Activated naive CD4-positive, alpha-beta T cell treated with anti-CD3 and anti-CD28 coated beads, Interleukin-2, amount 50 U/mL, for 72 hours (primary cell): ENCODE measurements around the gene ABL1. TPM values are rescaled to one million over a fixed set of nuclear protein-coding genes. Genes with fewer than 3 reads are reported as not detected.

ENCODE experiments used
- ATAC-seq, 2 donors: fragments of 150-1000 bp; cut with Tn5 transposase; 2 replicates each; pipeline ENCODE4 v1.10.0; 2021; ENCODE audit warnings: mild to moderate bottlenecking in 2 of 2, moderate library complexity in 2 of 2
- DNase-seq, 2 donors: peaks; one replicate each; pipeline ENCODE4 v3.0.0; 2021 to 2022; ENCODE audit warnings: low spot score in 2 of 2
- H3K27ac Mint-ChIP-seq, 2 donors: one replicate each; pipeline ENCODE4 v1.8.0; 2022; ENCODE audit warnings: mild to moderate bottlenecking in 2 of 2, mixed read lengths in 2 of 2
- H3K36me3 Mint-ChIP-seq, 2 donors: one replicate each; pipeline ENCODE4 v1.8.0; 2022; ENCODE audit warnings: mixed read lengths in 2 of 2
- H3K9me3 Mint-ChIP-seq, 2 donors: one replicate each; pipeline ENCODE4 v1.8.0; 2022; ENCODE audit warnings: mixed read lengths in 2 of 2
- total RNA-seq, 2 donors: library from RNA; stranded (reverse); gene quantifications; one replicate each; pipeline ENCODE4 v1.2.3, GENCODE V29; 2022

Gene ABL1
- total RNA-seq, 2 donors from 2014 or later, result 24.4 to 35.0 TPM

DNA sequence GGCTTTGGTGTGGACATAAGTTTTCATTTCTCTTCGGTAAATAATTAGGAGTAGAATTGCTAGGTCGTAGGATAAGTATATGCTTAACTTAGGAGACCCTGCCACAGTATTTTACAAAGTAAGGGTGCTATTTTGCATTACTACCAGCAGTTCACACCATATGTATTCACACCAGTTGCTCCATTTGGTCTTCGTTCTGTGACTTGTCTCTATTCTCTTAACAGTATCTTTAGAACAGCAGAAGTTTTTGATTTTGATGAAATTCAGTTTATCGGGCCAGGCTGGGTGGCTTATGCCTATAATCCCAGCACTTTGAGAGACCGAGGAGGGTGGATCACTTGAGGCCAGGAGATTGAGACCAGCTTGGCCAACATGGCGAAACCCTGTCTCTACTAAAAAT lies 17.1 kb upstream of the ABL1 start:
- H3K27ac Mint-ChIP-seq, result no peak overlapping the region
- H3K36me3 Mint-ChIP-seq, result peaks cover 14 to 24% of the 10 kb centered on the region in 2 donors
- ATAC-seq (no peak), DNase-seq (no peak)
- H3K9me3 Mint-ChIP-seq, result peaks cover 10 to 18% of the 10 kb centered on the region in 2 donors

DNA sequence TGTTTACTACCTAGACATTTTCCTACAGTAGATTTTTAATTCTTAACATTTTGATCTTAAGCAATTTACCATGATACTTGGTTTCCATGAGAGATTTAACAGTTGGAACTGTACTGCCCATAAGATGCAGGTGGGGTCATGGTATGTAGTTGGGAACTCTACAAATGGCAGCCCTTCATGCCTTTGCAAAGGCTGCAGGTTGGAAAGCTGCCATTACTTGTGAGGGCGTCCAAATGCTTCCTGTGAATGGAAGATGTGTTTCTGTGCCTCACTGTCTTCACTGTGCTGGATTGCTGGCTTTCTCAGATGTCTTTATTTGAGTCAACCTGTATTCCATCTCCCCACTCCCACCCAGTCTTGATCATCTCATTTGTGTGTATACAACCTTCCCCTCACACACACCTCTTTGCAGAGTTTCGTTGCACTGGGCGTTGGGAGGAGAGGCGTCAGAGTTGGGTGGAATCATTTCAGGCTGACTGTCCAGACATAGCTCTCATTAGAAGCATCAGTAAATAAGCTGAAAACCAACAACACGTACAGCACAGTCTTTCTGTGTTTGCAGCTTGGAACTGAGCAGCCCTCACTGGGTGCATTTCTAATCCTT lies 14.8 kb upstream of the ABL1 start:
- H3K27ac Mint-ChIP-seq, result no peak overlapping the region
- H3K36me3 Mint-ChIP-seq, result peaks cover 9 to 23% of the 10 kb centered on the region in 2 donors
- ATAC-seq (no peak), DNase-seq (no peak)
- peaks cover 10 to 14% of the 10 kb centered on the region in 2 donors for H3K9me3 Mint-ChIP-seq

DNA sequence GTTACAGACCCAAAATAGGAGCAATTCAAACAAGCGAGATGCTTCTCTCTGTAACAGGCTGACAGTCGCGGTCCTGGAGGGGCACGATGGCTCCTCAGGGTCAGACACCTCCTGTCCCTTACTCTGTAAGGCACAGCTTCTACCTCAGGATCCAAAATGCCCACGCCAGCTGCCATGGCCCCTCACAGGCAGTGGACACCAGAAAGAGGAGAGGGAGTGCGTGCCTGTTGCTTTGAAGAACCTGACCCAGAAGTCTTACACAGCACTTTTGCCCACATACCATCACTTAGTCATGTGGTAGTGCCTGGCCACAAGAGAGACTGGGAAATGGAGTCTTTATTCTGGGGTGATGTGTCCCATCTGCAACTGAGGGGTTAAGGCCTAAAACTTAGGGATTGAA lies 11.6 kb upstream of the ABL1 start:
- Mint-ChIP-seq H3K9me3 (peaks cover 0 to 3% of the 10 kb centered on the region in 2 donors), H3K36me3 (peaks cover 2% of the 10 kb centered on the region in 2 donors), H3K27ac (no peak overlapping the region)
- ATAC-seq, result no peak
- no peak for DNase-seq

DNA sequence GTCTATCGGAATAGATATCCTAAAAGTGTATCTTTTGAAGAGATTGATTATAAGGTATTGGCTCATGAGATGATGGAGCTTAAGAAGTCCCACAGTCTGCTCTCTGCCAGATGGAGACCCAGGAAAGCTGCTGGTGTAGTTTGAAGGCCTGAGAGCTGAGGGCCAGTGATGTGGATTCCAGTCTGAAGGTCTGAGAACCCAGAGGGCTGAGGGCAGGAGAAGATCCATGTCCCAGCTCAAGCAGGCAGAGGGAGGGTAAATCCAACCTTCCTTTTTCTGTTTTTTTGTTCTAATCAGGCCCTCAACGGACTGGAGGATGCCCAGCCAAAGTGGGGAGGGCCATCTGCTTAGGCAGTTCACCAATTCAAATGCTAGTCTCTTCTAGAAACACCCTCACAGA lies 11.0 kb upstream of the ABL1 start:
- Mint-ChIP-seq H3K27ac (no peak overlapping the region), H3K36me3 (peaks cover 4 to 9% of the 10 kb centered on the region in 2 donors), H3K9me3 (peaks cover 0 to 7% of the 10 kb centered on the region in 2 donors)
- DNase-seq (no peak), ATAC-seq (no peak)

DNA sequence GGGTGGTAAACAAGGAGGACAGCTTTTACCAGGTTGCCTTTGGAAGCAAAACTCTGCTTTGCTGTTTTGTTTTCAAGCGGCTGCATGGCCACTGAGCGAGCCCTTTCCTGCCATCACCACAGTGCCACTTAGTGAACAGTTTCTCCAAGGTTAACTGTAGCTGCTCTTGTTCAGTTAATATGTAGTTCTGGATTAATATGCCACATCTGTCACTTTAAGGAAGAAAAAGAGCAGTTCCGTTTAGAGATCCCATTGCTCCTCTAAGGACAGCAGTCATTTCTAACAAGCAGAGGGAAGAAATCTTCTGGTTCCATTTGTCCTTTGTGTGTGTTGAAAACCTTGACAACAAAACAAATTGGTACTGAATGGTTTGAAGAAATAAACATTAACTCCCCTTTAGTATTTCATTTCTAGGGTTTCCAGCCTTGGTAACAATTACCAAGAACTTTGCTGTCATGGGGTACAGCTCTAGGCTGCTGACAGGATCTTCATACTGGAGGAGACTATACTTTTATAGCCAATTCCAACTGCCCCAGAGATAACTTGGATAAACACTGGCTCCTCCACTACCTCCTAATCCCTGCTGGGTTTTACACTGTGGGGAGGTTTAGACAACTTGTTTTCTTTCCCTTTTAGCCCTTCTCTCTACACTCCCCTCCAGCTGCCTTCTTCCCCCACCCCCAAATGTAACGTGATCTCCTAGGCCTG lies 10.3 kb upstream of the ABL1 start:
- Mint-ChIP-seq H3K9me3 (peaks cover 0 to 7% of the 10 kb centered on the region in 2 donors), H3K27ac (no peak overlapping the region), H3K36me3 (peaks cover 4 to 11% of the 10 kb centered on the region in 2 donors)
- DNase-seq (no peak), ATAC-seq (no peak)

DNA sequence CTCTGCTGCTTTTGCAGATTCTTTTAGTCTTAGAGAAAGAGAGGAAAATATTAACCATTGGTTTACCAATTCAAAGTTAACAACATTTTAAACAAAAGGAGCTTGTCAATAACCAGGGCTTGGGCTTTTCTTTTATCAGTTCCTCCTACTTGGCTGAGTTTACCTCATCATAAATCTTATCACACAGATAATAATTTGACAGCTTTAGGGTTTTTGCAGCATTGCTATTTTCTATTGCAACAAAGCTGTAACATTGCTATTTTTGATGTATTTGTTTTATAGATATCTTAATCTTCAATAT lies 9.8 kb upstream of the ABL1 start:
- H3K36me3 Mint-ChIP-seq, result peaks cover 4 to 11% of the 10 kb centered on the region in 2 donors
- no peak overlapping the region for H3K27ac Mint-ChIP-seq
- DNase-seq (no peak), ATAC-seq (no peak)
- H3K9me3 Mint-ChIP-seq, result peaks cover 0 to 7% of the 10 kb centered on the region in 2 donors

DNA sequence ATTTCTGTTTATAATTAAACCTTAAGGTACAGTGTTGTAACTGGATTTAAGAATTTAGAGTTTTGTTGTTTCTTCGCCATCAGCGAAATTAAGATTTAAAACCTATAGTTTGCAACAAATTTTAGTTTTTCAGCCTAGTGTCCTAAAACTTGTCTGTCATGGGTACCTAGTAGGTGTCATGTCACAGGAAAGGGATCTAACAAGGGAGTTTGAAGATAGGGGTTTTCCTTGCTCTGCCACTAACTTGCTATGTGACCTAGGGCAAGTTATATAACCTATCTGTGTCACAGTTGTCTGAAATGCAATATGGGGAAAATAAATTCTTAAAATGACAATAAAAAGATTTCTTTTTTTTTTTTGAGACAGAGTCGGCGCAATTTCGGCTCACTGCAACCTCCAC lies 9.2 kb upstream of the ABL1 start:
- peaks cover 0 to 7% of the 10 kb centered on the region in 2 donors for H3K9me3 Mint-ChIP-seq
- ATAC-seq, result no peak
- DNase-seq, result no peak
- no peak overlapping the region for H3K27ac Mint-ChIP-seq
- peaks cover 4 to 11% of the 10 kb centered on the region in 2 donors for H3K36me3 Mint-ChIP-seq

DNA sequence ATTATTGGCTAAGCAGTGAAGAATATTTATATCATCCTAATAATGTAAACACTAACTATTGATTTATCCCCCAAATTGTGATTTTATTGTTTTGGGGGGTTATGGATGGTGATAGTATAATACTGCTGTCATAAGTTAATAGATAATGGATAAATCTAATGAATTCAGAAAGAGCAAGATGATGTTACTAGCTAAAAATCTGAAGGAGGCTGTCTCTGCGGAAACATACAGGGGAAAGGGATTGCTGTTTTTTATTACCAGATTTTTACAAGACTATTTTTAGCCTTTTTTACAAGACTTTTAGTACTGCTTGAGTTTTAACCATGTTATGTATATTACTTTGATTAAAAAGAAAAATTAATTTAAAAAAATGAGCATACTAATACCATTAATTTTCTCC lies 5.3 kb upstream of the ABL1 start:
- no peak for DNase-seq
- Mint-ChIP-seq H3K36me3 (peaks cover 4 to 11% of the 10 kb centered on the region in 2 donors), H3K9me3 (peaks cover 0 to 7% of the 10 kb centered on the region in 2 donors), H3K27ac (no peak overlapping the region)
- no peak for ATAC-seq

DNA sequence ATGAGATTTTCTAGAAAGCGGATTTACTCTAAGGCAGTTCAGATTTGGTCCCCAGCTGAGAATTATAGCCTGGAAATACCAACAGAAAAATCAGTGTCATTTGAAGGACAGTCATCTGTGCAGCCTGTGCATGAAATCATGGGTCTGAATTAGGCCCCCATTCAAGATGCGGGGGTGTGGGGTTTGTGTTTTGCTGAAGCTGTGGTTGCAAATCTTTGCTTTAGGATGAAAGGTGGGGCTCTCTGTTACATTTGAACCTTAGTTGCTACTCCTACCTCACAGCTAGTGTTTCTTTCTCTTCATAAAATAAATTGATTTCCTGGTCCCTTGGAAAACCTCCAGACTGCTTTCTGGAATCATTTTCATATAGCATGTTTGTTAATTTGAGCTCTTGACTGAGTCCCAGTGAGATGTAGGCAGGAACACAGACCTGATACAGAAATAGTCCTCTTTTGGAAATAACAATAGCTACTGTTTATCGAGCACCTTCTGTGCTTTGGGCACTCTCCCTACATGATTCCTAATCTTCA lies 4.8 kb upstream of the ABL1 start:
- no peak for ATAC-seq
- Mint-ChIP-seq H3K9me3 (peaks cover 0 to 7% of the 10 kb centered on the region in 2 donors), H3K27ac (no peak overlapping the region), H3K36me3 (peaks cover 5 to 11% of the 10 kb centered on the region in 2 donors)
- no peak for DNase-seq

DNA sequence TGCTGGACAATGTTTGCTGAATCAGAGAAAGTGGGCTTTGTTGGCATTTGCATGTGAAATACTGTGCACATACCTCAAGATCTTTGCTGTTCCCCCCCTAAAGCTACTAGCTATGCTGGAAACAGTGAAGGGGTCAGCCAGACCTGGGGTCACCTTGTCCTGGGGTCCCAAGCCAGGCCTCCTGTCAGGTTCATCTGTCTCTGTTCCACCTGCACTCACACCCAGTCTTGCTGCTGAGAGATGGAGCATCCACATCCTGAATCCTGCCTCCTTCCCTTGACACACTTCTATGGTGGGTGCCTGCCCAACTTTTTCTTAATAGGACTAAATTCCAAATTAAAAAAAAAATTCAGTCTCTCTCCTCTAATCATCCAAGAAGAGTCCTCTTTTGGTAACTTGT lies 4.0 kb upstream of the ABL1 start:
- peaks cover 0 to 7% of the 10 kb centered on the region in 2 donors for H3K9me3 Mint-ChIP-seq
- no peak for DNase-seq
- no peak overlapping the region for H3K27ac Mint-ChIP-seq
- ATAC-seq, result no peak
- H3K36me3 Mint-ChIP-seq, result peaks cover 10 to 11% of the 10 kb centered on the region in 2 donors

DNA sequence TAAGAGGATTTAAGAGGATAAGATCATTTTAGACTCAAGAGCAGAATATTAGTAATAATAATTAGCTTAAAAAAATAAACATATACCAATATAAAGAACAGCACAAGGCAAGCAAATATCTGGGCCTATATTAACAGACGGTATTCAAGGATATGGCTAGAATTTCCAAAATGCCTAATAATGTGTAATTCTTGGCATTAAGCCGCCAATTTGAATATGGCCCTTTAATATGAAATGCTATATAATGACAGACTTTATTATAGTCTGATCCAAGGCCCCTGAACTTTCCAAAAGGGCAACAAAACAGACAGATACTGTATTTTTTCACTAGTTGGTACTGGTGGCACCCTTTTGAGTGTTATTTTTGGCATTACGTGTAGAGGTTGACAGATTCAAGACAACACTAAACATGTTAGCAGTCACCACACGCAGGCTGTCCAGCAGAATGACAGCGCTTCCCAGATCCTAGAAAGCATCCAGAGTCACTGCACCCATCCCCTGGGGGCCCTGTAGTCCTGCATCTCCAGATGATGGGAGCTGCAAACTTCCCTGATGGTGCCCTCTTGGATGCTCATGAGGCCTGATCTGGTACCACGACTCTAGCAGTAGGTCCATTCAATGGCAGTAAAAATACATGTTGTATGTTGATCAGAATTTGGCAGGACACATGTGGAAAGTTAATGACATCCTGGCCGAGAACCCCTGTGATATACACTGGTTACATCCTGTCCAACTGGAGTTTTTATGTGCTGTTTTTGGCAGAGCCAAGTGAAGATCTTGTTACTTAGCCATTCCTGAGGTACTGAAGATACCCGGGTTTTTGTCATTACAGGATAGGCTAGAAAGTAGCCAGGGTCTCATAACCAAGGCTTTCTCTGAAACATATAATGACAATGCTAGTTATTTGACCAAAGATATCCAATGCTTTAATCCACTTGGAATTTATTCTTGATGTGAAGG lies 1.7 kb upstream of the ABL1 start:
- peaks cover 0 to 5% of the 10 kb centered on the region in 2 donors for H3K9me3 Mint-ChIP-seq
- peak overlapping the region in 1 of 2 donors; percentile 99 for H3K27ac Mint-ChIP-seq
- peaks cover 10% of the 10 kb centered on the region in 2 donors for H3K36me3 Mint-ChIP-seq
- ATAC-seq (no peak), DNase-seq (no peak)

DNA sequence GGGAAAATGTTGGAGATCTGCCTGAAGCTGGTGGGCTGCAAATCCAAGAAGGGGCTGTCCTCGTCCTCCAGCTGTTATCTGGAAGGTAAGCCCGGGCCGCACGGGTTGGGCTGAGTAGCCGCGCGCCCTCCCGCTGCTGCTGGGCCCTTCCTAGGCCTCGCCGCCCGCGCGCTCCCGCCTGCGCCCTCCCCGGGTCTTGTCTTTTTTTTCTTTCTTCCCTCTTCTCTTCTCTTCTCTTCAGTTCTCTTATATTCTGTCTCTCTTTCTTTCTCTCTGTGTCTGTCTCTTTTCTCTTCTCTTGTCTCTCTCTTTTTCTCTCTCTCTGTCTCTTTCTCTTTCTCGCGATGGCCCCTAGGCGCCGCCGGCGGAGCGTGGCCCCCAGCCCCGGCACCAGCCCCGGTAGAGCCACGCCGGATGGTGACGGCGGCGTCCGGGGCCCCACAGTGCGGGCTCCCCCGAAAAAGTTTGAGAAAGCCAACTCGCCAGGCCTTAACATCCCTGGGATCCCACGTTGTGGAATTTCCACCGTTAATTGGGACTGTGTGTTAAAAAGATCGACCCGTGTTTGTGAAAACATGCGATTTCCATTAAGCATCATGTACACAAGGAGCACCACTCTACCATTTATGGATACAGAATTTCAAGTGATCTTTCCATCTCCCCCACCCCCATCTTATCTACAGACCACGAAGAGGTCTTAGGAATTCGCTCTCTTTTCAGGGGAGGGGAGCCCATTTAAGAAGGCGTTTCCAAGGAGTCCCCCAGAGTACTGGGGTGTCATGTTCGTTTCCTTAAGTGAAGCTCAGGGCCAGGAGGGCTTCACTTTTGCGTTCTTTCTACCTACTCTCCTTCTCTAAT lies 616 bp downstream of the ABL1 start:
- Mint-ChIP-seq H3K9me3 (no peaks in the 10 kb centered on the region), H3K27ac (peak overlapping the region; percentile 98 to 99), H3K36me3 (peaks cover 0 to 6% of the 10 kb centered on the region in 2 donors)
- ATAC-seq (peak in 1 of 2 donors; percentile 54), DNase-seq (peak in 1 of 2 donors; percentile 54)

DNA sequence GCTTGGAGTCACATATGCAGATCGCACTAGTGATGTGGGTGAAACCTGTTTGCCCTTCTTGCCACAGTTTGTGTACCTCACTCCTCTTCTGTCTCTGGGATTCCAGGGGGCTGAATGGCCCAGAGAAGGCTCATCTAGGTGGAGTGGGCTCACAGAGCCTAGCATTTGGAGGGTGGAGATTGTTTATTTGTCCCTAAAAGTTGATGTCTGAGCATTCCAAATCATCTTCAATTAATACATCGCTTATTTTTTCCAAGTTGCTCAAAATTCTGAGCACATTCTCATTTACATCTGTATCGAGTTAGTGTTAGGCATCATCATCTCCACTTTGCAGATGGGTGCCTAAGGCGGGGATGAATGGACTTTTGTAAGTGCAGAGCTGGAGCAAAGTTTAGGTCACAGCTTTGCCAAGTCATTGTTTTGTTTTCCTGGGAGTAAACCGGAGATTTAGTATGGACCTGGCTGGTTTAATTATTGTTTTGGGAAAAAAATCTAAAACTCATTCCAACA lies 2.0 kb downstream of the ABL1 start:
- no peaks in the 10 kb centered on the region for H3K9me3 Mint-ChIP-seq
- ATAC-seq (no peak), DNase-seq (no peak)
- peaks cover 0 to 6% of the 10 kb centered on the region in 2 donors for H3K36me3 Mint-ChIP-seq
- H3K27ac Mint-ChIP-seq, result peak overlapping the region in 1 of 2 donors; percentile 99

DNA sequence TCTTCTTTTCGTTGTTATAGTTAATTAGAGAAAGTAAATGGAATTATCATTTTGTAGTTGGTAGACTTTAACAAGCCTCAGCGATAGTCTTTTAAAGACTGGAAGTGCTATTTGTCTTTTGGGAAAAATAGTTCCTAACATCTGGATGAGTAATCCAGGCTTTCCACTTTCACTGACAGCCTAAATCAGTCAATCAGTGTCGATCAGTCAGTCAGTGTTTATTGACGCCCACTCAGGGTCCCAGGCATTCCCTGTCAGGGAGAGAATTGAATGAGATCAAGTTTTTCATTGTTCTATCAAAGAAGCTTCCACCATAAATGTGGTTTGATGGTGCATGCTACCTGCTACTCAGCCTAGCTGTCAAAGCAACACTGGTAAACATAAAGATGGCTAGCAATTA lies 2.6 kb downstream of the ABL1 start:
- no peak for ATAC-seq
- no peak overlapping the region for H3K27ac Mint-ChIP-seq
- H3K9me3 Mint-ChIP-seq, result no peaks in the 10 kb centered on the region
- peaks cover 0 to 6% of the 10 kb centered on the region in 2 donors for H3K36me3 Mint-ChIP-seq
- no peak for DNase-seq

DNA sequence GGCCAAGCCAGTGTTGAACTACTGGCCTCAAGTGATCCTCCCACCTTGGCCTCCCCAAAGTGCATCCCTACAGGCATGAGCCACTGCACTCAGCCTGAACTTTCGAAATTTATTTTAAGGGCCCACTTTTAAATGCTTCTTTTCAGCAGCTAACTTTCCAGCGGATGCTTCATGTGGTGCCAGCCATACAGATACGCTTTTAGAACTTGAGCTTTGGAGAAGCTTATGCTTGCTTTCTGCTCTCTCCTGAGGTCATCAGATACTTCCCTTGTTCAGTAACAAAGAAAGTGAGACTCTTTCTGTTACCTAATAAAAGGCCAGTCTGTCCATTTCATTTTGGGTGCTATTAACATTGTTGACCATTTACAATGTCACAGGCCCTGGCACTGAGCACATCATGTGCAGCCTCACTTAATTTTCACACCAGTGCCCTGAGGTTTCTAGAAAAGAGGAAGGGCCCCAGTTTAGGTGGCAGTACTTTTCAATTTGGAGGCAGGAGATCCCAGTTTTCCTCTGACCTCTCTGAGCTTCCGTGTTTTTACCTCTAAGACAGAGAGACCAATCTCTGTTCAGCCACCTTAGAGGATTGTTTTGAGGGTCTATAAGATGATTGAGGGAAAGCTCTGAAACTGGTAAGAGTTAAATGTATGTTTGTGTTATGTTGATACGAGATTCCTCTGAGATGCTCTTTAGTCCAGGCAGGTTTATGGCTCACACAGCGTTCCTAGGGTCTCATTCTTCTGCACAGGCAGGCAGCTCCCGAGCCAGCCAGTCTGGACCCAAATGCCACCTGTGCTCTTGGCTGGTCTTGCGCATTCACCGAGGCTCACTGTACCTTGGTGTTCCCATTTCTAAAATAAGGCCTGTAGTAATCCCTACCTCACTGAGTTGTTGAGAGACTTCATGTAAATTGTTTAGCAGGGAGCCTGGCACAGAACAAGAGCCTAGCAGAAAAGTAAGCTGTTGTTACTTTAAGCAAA lies 4.4 kb downstream of the ABL1 start:
- ATAC-seq (no peak), DNase-seq (no peak)
- H3K9me3 Mint-ChIP-seq, result no peaks in the 10 kb centered on the region
- H3K36me3 Mint-ChIP-seq, result peaks cover 0 to 6% of the 10 kb centered on the region in 2 donors
- no peak overlapping the region for H3K27ac Mint-ChIP-seq
